WTC11 (cell line): ENCODE data around the gene SLC12A9. TPM values are rescaled to one million over a fixed set of nuclear protein-coding genes. Genes with fewer than 3 reads are reported as not detected.

Source experiments
- ATAC-seq: fragments of 200-7000 bp; cut with Tn5 transposase; 2 replicates; pipeline ENCODE4 v1.10.0; 2021; ENCODE audit warnings: mild to moderate bottlenecking, moderate library complexity
- CTCF ChIA-PET: fragments of 300-600 bp; sonication (Branson Sonifier 250); formaldehyde crosslinking; loops from one replicate; lab custom pipeline; 2021; ENCODE audit warnings: antibody characterized with exemption; lab: Charles Lee
- POLR2A ChIA-PET: fragments of 350-600 bp; sonication (Branson Sonifier 250); formaldehyde crosslinking; loops from one replicate; lab custom pipeline; 2021; ENCODE audit warnings: antibody characterized with exemption; lab: Charles Lee
- DNase-seq: peaks from one replicate; pipeline ENCODE4 v3.0.0; 2021; ENCODE audit warnings: low spot score
- H3K27ac Mint-ChIP-seq: 2 replicates; pipeline ENCODE4 v1.8.0; 2021; ENCODE audit warnings: mixed read lengths
- H3K27me3 Mint-ChIP-seq: 2 replicates; pipeline ENCODE4 v1.8.0; 2021; ENCODE audit warnings: low read depth, mild to moderate bottlenecking, moderate library complexity, mixed read lengths
- H3K36me3 Mint-ChIP-seq: 2 replicates; pipeline ENCODE4 v1.8.0; 2021; ENCODE audit warnings: mixed read lengths
- H3K4me1 Mint-ChIP-seq: 2 replicates; pipeline ENCODE4 v1.8.0; 2022; ENCODE audit warnings: mixed read lengths
- H3K4me3 Mint-ChIP-seq: 2 replicates; pipeline ENCODE4 v1.8.0; 2021; ENCODE audit warnings: mild to moderate bottlenecking, moderate library complexity, mixed read lengths
- H3K9me3 Mint-ChIP-seq: 2 replicates; pipeline ENCODE4 v1.8.0; 2021; ENCODE audit warnings: mixed read lengths
- ATF6 ChIP-seq: sonication (generic); formaldehyde crosslinking; IDR thresholded peaks from 2 replicates; pipeline ENCODE4 v1.8.1; 2023; ENCODE audit warnings: mild to moderate bottlenecking, missing genetic modification reagents
- E2F5 ChIP-seq: sonication (generic); formaldehyde crosslinking; IDR thresholded peaks from 2 replicates; pipeline ENCODE4 v1.8.1; 2022; ENCODE audit warnings: mild to moderate bottlenecking, moderate library complexity, missing genetic modification reagents
- EMX1 ChIP-seq: fragments of 250-450 bp; sonication (Bioruptor Pico); IDR thresholded peaks from 2 replicates; pipeline ENCODE4 v1.8.0; 2021; ENCODE audit warnings: mild to moderate bottlenecking
- FOXP1 ChIP-seq: sonication (generic); formaldehyde crosslinking; IDR thresholded peaks from 2 replicates; pipeline ENCODE4 v1.8.0; 2022; ENCODE audit warnings: missing genetic modification reagents, mild to moderate bottlenecking, moderate library complexity, borderline replicate concordance
- ZNF317 ChIP-seq: sonication (generic); formaldehyde crosslinking; IDR thresholded peaks from 2 replicates; pipeline ENCODE4 v1.8.1; 2023; ENCODE audit warnings: low read depth, mild to moderate bottlenecking, moderate library complexity, missing genetic modification reagents, borderline replicate concordance
- total RNA-seq: library from RNA; stranded (reverse); gene quantifications from 3 replicates; pipeline ENCODE4 v1.2.3, GENCODE V29; 2021
- TF ChIP-seq, protein P1 (sequence below): sonication (generic); formaldehyde crosslinking; IDR thresholded peaks from 2 replicates; pipeline ENCODE4 v1.8.1; 2023; ENCODE audit warnings: mild to moderate bottlenecking, missing genetic modification reagents, borderline replicate concordance
- TF ChIP-seq, protein P2 (sequence below): fragments of 250-450 bp; sonication (Bioruptor Pico); IDR thresholded peaks from 2 replicates; pipeline ENCODE4 v2.1.2; 2022; ENCODE audit warnings: mild to moderate bottlenecking, moderate library complexity
- TF ChIP-seq, protein P3 (sequence below): sonication (generic); formaldehyde crosslinking; IDR thresholded peaks from 2 replicates; pipeline ENCODE4 v1.8.0; 2022; ENCODE audit warnings: mild to moderate bottlenecking, missing genetic modification reagents
- TF ChIP-seq, protein P4 (sequence below): fragments of 250-450 bp; sonication (Bioruptor Pico); IDR thresholded peaks from 2 replicates; pipeline ENCODE4 v1.9.0; 2021; ENCODE audit warnings: mild to moderate bottlenecking, borderline replicate concordance

Gene SLC12A9
- total RNA-seq, 1 experiment from 2014 or later, result 39.3 TPM

DNA sequence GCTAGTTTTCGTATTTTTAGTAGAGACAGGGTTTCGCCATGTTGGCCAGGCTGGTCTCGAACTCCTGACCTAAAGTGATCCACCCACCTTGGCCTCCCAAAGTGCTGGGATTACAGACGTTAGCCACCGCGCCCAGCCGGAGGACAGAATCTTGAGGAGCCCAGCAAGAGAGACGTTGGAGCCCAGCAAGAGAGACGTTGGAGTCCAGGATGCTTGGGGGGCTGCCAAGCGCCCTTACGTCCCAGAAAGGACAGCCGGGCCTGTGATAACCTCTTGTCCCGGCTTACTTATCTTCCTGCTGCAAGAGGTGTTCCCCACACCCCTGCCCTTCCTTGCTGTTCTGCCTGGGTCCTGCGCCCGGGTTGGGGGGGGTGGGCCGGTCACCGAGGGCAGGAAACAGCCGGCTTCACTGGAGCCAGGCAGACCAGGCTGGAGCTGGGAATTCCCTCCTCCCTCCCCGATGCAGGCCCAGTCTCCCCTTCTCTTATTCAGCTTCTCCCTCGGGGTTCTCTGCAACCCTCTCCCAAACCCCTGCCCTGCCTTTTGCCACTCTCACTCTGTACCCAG lies 23.3 kb upstream of the SLC12A9 start:
- CTCF ChIA-PET, result interaction anchor here (0.6 to 5.8 kb wide), 16 partner anchors 7 to 762 kb away, joined by 3 to 96 read pairs (median 4); partner anchors contain the start of genes MBLAC1, POP7, SLC12A9 and UFSP1
- Mint-ChIP-seq H3K9me3 (no peaks in the 10 kb centered on the region), H3K27me3 (no peaks in the 10 kb centered on the region), H3K4me1 (peaks cover 31% of the 10 kb centered on the region), H3K27ac (peak overlapping the region; percentile 91), H3K36me3 (peaks cover 4% of the 10 kb centered on the region), H3K4me3 (peak overlapping the region; percentile 96)
- TF ChIP-seq E2F5 (CRISPR knock-in tag), result 0 out of 2 replicates have a peak, but pooled peaks have one; percentile 31
- TF ChIP-seq, protein P1, sequence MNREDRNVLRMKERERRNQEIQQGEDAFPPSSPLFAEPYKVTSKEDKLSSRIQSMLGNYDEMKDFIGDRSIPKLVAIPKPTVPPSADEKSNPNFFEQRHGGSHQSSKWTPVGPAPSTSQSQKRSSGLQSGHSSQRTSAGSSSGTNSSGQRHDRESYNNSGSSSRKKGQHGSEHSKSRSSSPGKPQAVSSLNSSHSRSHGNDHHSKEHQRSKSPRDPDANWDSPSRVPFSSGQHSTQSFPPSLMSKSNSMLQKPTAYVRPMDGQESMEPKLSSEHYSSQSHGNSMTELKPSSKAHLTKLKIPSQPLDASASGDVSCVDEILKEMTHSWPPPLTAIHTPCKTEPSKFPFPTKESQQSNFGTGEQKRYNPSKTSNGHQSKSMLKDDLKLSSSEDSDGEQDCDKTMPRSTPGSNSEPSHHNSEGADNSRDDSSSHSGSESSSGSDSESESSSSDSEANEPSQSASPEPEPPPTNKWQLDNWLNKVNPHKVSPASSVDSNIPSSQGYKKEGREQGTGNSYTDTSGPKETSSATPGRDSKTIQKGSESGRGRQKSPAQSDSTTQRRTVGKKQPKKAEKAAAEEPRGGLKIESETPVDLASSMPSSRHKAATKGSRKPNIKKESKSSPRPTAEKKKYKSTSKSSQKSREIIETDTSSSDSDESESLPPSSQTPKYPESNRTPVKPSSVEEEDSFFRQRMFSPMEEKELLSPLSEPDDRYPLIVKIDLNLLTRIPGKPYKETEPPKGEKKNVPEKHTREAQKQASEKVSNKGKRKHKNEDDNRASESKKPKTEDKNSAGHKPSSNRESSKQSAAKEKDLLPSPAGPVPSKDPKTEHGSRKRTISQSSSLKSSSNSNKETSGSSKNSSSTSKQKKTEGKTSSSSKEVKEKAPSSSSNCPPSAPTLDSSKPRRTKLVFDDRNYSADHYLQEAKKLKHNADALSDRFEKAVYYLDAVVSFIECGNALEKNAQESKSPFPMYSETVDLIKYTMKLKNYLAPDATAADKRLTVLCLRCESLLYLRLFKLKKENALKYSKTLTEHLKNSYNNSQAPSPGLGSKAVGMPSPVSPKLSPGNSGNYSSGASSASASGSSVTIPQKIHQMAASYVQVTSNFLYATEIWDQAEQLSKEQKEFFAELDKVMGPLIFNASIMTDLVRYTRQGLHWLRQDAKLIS, result no peak
- no peak for TF ChIP-seq FOXP1 (CRISPR knock-in tag)
- ATAC-seq, result no peak
- POLR2A ChIA-PET, result interaction anchor here (0.7 to 3.7 kb wide), 7 partner anchors 7 to 217 kb away, joined by 3 to 53 read pairs (median 11); partner anchors contain the start of genes MOSPD3, SLC12A9 and SRRT
- DNase-seq, result peak; percentile 38

GRCh38 chr7:100830396-100830795 lies 22.1 kb upstream of the SLC12A9 start:
- Mint-ChIP-seq H3K4me1 (peaks cover 28% of the 10 kb centered on the region), H3K36me3 (peaks cover 6% of the 10 kb centered on the region), H3K4me3 (no peak overlapping the region), H3K27ac (no peak overlapping the region), H3K9me3 (no peaks in the 10 kb centered on the region), H3K27me3 (no peaks in the 10 kb centered on the region)
- TF ChIP-seq, protein P2, sequence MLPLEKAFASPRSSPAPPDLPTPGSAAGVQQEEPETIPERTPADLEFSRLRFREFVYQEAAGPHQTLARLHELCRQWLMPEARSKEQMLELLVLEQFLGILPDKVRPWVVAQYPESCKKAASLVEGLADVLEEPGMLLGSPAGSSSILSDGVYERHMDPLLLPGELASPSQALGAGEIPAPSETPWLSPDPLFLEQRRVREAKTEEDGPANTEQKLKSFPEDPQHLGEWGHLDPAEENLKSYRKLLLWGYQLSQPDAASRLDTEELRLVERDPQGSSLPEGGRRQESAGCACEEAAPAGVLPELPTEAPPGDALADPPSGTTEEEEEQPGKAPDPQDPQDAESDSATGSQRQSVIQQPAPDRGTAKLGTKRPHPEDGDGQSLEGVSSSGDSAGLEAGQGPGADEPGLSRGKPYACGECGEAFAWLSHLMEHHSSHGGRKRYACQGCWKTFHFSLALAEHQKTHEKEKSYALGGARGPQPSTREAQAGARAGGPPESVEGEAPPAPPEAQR (CRISPR knock-in tag), result no peak
- TF ChIP-seq ZNF317 (CRISPR knock-in tag) (no peak), EMX1 (no peak), ATF6 (CRISPR knock-in tag) (no peak)
- TF ChIP-seq, protein P3, sequence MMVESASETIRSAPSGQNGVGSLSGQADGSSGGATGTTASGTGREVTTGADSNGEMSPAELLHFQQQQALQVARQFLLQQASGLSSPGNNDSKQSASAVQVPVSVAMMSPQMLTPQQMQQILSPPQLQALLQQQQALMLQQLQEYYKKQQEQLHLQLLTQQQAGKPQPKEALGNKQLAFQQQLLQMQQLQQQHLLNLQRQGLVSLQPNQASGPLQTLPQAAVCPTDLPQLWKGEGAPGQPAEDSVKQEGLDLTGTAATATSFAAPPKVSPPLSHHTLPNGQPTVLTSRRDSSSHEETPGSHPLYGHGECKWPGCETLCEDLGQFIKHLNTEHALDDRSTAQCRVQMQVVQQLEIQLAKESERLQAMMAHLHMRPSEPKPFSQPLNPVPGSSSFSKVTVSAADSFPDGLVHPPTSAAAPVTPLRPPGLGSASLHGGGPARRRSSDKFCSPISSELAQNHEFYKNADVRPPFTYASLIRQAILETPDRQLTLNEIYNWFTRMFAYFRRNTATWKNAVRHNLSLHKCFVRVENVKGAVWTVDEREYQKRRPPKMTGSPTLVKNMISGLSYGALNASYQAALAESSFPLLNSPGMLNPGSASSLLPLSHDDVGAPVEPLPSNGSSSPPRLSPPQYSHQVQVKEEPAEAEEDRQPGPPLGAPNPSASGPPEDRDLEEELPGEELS (CRISPR knock-in tag), result no peak
- TF ChIP-seq, protein P4, sequence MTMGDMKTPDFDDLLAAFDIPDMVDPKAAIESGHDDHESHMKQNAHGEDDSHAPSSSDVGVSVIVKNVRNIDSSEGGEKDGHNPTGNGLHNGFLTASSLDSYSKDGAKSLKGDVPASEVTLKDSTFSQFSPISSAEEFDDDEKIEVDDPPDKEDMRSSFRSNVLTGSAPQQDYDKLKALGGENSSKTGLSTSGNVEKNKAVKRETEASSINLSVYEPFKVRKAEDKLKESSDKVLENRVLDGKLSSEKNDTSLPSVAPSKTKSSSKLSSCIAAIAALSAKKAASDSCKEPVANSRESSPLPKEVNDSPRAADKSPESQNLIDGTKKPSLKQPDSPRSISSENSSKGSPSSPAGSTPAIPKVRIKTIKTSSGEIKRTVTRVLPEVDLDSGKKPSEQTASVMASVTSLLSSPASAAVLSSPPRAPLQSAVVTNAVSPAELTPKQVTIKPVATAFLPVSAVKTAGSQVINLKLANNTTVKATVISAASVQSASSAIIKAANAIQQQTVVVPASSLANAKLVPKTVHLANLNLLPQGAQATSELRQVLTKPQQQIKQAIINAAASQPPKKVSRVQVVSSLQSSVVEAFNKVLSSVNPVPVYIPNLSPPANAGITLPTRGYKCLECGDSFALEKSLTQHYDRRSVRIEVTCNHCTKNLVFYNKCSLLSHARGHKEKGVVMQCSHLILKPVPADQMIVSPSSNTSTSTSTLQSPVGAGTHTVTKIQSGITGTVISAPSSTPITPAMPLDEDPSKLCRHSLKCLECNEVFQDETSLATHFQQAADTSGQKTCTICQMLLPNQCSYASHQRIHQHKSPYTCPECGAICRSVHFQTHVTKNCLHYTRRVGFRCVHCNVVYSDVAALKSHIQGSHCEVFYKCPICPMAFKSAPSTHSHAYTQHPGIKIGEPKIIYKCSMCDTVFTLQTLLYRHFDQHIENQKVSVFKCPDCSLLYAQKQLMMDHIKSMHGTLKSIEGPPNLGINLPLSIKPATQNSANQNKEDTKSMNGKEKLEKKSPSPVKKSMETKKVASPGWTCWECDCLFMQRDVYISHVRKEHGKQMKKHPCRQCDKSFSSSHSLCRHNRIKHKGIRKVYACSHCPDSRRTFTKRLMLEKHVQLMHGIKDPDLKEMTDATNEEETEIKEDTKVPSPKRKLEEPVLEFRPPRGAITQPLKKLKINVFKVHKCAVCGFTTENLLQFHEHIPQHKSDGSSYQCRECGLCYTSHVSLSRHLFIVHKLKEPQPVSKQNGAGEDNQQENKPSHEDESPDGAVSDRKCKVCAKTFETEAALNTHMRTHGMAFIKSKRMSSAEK, result no peak
- ATAC-seq, result no peak
- POLR2A ChIA-PET, result no interaction called here
- CTCF ChIA-PET, result interaction anchor here (1.3 to 4.3 kb wide), 2 partner anchors 20 to 41 kb away, joined by 7 to 85 read pairs; partner anchors contain the start of gene SLC12A9
- DNase-seq, result no peak
